GM12878 (cell line): ENCODE measurements around the gene CAP2. TPM values are rescaled to one million over a fixed set of nuclear protein-coding genes. Genes with fewer than 3 reads are reported as not detected.

Source experiments
- ATAC-seq: fragments of 200-7000 bp; cut with Tn5 transposase; 3 replicates; pipeline ENCODE4 v1.9.1; 2020; ENCODE audit warnings: mild to moderate bottlenecking, moderate library complexity
- BruUV-seq: library from RNA; stranded (reverse); fragments of 400-500 nt; replicated peaks from 2 replicates; lab custom pipeline; 2021; lab: Mats Ljungman, UMichigan
- CTCF ChIA-PET: fragments of 300-600 bp; sonication (Branson Sonifier 250); formaldehyde crosslinking; extraction: SDS; loops from one replicate; lab custom pipeline; 2021; ENCODE audit warnings: inconsistent platforms; lab: Yijun Ruan, JAX
- POLR2A ChIA-PET: fragments of 350-600 bp; formaldehyde crosslinking; extraction: SDS; loops from one replicate; lab custom pipeline; 2021; ENCODE audit warnings: inconsistent platforms; lab: Charles Lee
- RAD21 ChIA-PET: fragments of 300-600 bp; sonication (Branson Sonifier 250); formaldehyde crosslinking; loops from one replicate; lab custom pipeline; 2023; ENCODE audit warnings: antibody characterized with exemption; ENCODE audit not compliant: unreplicated experiment; lab: Charles Lee
- SMC1A ChIA-PET: fragments of 300-600 bp; sonication (Branson Sonifier 250); formaldehyde crosslinking; loops from one replicate; lab custom pipeline; 2023; ENCODE audit not compliant: unreplicated experiment, uncharacterized antibody; lab: Charles Lee
- DNase-seq: peaks from one replicate; pipeline ENCODE4 v3.0.0-alpha.2; 2011; ENCODE audit warnings: low read depth, low spot score
- FAIRE-seq: peaks from 3 replicates; lab custom pipeline; 2011; peaks lifted over from hg19 to GRCh38; lab: Jason Lieb, UNC
- H2AFZ ChIP-seq: 2 replicates; pipeline ENCODE4 v1.6.0; 2011; ENCODE audit warnings: low read depth, low read length, control low read depth; ENCODE audit not compliant: control insufficient read depth
- H3K27ac ChIP-seq: 2 replicates; pipeline ENCODE4 v1.5.1; 2011; ENCODE audit warnings: control low read depth; ENCODE audit not compliant: control insufficient read depth, insufficient read depth
- H3K27me3 ChIP-seq, 2 experiments: replicated peaks in 1 of 2; 2 replicates each; pipeline versions ENCODE4 v1.6.0 to v1.6.1; 2011; ENCODE audit warnings: low read length in 1 of 2; ENCODE audit not compliant: control insufficient read depth in 2 of 2, insufficient read depth in 2 of 2
- H3K36me3 ChIP-seq, 2 experiments: 2 replicates each; pipeline ENCODE4 v1.5.1; 2011; ENCODE audit warnings: low read length in 1 of 2; ENCODE audit not compliant: control insufficient read depth in 2 of 2, insufficient read depth in 2 of 2
- H3K4me1 ChIP-seq: 2 replicates; pipeline ENCODE4 v1.6.1; 2011; ENCODE audit warnings: mild to moderate bottlenecking, low read length, moderate library complexity, mixed read lengths; ENCODE audit not compliant: control insufficient read depth, insufficient read depth
- H3K4me2 ChIP-seq: 2 replicates; pipeline ENCODE4 v1.6.0; 2011; ENCODE audit warnings: control low read depth; ENCODE audit not compliant: control insufficient read depth, insufficient read depth
- H3K4me3 ChIP-seq: fragments of 200-600 bp; sonication (generic); 2 replicates; pipeline ENCODE4 v1.5.1; 2016
- H3K79me2 ChIP-seq: 2 replicates; pipeline ENCODE4 v1.6.0; 2011; ENCODE audit warnings: low read length; ENCODE audit not compliant: control insufficient read depth, insufficient read depth
- H3K9ac ChIP-seq: 2 replicates; pipeline ENCODE4 v1.8.0; 2011; ENCODE audit warnings: low read length, control low read depth, mixed read lengths; ENCODE audit not compliant: control insufficient read depth, insufficient read depth
- H3K9me3 ChIP-seq: replicated peaks from 3 replicates; pipeline ENCODE4 v1.5.1; 2011; ENCODE audit warnings: mild to moderate bottlenecking, low read length; ENCODE audit not compliant: control insufficient read depth, insufficient read depth
- H4K20me1 ChIP-seq: 2 replicates; pipeline ENCODE4 v1.6.0; 2011; ENCODE audit not compliant: control insufficient read depth, insufficient read depth
- ASH2L ChIP-seq: fragments of 300-600, 200-600 bp; sonication (generic); IDR thresholded peaks from 2 replicates; pipeline ENCODE4 v1.6.1; 2017; ENCODE audit warnings: low read depth, mild to moderate bottlenecking, borderline replicate concordance
- GATAD2B ChIP-seq: fragments of 450-650 bp; conservative IDR thresholded peaks from 2 replicates; pipeline ENCODE4 v1.6.1; 2017; ENCODE audit warnings: low read depth, mild to moderate bottlenecking, moderate library complexity
- HCFC1 ChIP-seq: fragments of 150-350 bp; IDR thresholded peaks from 2 replicates; pipeline ENCODE4 v1.6.1; 2014; ENCODE audit warnings: low read length
- JUND ChIP-seq: IDR thresholded peaks from 2 replicates; pipeline ENCODE4 v1.6.1; 2012; ENCODE audit warnings: low read depth, mild to moderate bottlenecking, low read length, improper control_type of control experiment, moderate library complexity
- NRF1 ChIP-seq: conservative IDR thresholded peaks from 2 replicates; pipeline ENCODE4 v1.6.1; 2011; ENCODE audit warnings: mild to moderate bottlenecking, low read depth, low read length, improper control_type of control experiment
- POU2F2 ChIP-seq: IDR thresholded peaks from 3 replicates; pipeline ENCODE4 v1.6.1; 2011; ENCODE audit warnings: low read depth, mild to moderate bottlenecking, low read length, borderline replicate concordance
- RAD51 ChIP-seq: fragments of 450-650 bp; IDR thresholded peaks from 2 replicates; pipeline ENCODE4 v1.6.1; 2016; ENCODE audit warnings: moderate library complexity, mild to moderate bottlenecking, inconsistent platforms
- SPI1 ChIP-seq: IDR thresholded peaks from 2 replicates; pipeline ENCODE4 v1.6.1; 2011; ENCODE audit warnings: low read depth, mild to moderate bottlenecking, low read length, moderate library complexity, borderline replicate concordance; ENCODE audit not compliant: insufficient read depth
- SREBF2 ChIP-seq: IDR thresholded peaks from 2 replicates; pipeline ENCODE4 v1.6.1; 2012; ENCODE audit warnings: mild to moderate bottlenecking, low read length
- SUZ12 ChIP-seq: fragments of 200-600 bp; sonication (generic); IDR thresholded peaks from one replicate; pipeline ENCODE4 v1.6.1; 2018; ENCODE audit warnings: antibody characterized with exemption, mild to moderate bottlenecking; ENCODE audit not compliant: unreplicated experiment
- YY1 ChIP-seq: IDR thresholded peaks from 2 replicates; pipeline ENCODE4 v1.6.1; 2011; ENCODE audit warnings: low read depth, mild to moderate bottlenecking, low read length
- WGBS: methylation state at CpG from one replicate; pipeline ENCODE4 v1.1.6; 2016; ENCODE audit warnings: low lambda C conversion rate; ENCODE audit not compliant: insufficient replicate concordance, insufficient coverage; ENCODE audit errors: missing lambda C conversion rate; 5-methylcytosine and 5-hydroxymethylcytosine counted together
- in situ Hi-C: fragments of 300-500 bp; cut with MboI; formaldehyde crosslinking; loops from 9 replicates; pipeline ENCODE4 v1.14.3; 2018; ENCODE audit warnings: mixed read lengths
- intact Hi-C: fragments of 100-400 bp; cut with micrococcal nuclease; formaldehyde crosslinking; loops from one replicate; pipeline ENCODE4 v1.14.2; 2022; ENCODE audit not compliant: unreplicated experiment
- polyA plus RNA-seq, 11 experiments: library from polyadenylated mRNA; depleted of rRNA in 4 of 11; unstranded in 6 of 11; stranded (reverse) in 5 of 11; fragments of >200 nt; fragmentation: Nextera tagmentation in 4 of 11; fragmentation: Illumina TruSeq in 1 of 11; extraction: Ambion mirVana in 4 of 11; extraction: Trizol in 1 of 11; gene quantifications; 1 replicate in 1 of 11; 2 replicates in 10 of 11; pipeline versions ENCODE4 v1.2.1 to v1.2.3, GENCODE V29; 2011 to 2016; ENCODE audit warnings: inconsistent platforms in 2 of 11, missing spikeins in 2 of 11, low read depth in 1 of 11
- total RNA-seq, 4 experiments: library from RNA; depleted of rRNA in 3 of 4; stranded (reverse); fragments of >200 nt in 3 of 4; fragmentation: Illumina TruSeq in 1 of 4; extraction: Trizol in 1 of 4; gene quantifications; 2 replicates each; pipeline versions ENCODE4 v1.2.1 to v1.2.3, GENCODE V29; 2013 to 2021
- TF ChIP-seq, protein P1 (sequence below): fragments of 450-650 bp; IDR thresholded peaks from 2 replicates; pipeline ENCODE4 v1.6.1; 2017; ENCODE audit warnings: mild to moderate bottlenecking, moderate library complexity
- TF ChIP-seq, protein P2 (sequence below): IDR thresholded peaks from 2 replicates; pipeline ENCODE4 v1.6.1; 2012; ENCODE audit warnings: low read length, inconsistent platforms

The CAP2 gene
- total and polyA plus RNA-seq, 10 of the 15 experiments (the other 5 are each of a cell fraction or from before 2014, with no cell fraction given): 0.10 to 2.0 (median 0.15) TPM; not detected in 7

DNA sequence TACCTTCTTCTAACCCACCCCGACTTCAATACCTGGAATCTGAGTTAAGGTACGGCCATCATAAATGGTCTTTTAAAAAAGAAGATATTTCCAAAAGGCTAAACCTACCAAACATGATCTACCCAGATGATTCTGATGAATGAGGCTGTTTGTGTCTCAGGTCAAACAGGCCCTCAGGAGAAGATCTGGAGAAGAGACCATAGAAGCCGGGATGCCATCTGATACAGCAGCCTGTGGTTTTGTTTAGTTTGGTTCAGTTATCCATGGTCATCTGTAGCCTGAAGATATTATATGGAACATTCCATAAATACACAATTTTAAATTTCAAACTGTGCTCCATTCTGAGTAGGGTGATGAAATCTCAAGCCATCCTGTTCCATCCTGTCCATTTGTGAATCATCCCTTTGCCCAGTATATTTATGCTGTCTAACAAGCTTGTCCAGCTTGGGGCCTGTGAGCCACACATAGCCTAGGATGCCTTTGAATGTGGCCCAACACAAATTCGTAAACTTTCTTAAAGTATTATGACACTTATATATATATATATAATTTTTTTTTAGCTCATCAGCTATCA, 4.0 kb upstream of the CAP2 start:
- H3K4me2 ChIP-seq: no peak overlapping the region

DNA sequence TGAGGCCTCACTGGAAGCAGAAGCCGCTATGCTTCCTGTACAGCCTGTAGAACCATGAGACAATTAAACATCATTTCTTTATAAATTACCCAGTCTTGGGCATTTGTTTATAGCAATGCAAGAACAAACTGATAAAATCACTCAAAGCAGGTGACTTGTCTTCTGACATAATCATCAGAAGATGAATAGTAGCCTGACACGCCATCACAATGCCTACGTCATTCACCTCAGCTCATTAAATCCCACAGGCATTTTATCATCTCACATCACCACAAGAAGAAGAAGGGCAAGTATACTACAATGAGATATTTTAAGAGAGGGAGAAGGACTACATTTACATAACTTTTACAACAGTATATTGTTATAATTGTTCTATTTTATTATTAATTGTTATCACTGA, 3.1 kb upstream of the CAP2 start:
- Histone ChIP-seq H3K27me3 (peaks cover 4 to 6% of the 10 kb centered on the region in 2 experiments; a peak in 3 of 4 replicates), H4K20me1 (no peaks in the 10 kb centered on the region), H3K4me2 (no peak overlapping the region), H2AFZ (no peak overlapping the region), H3K4me3 (no peak overlapping the region), H3K36me3 (no peaks in the 10 kb centered on the region), H3K9ac (no peak overlapping the region), H3K79me2 (no peaks in the 10 kb centered on the region), H3K27ac (no peak overlapping the region), H3K4me1 (no peaks in the 10 kb centered on the region), H3K9me3 (no peaks in the 10 kb centered on the region)
- FAIRE-seq: no peak
- ChIA-PET RAD21 (no interaction called here), SMC1A (interaction anchor here (0.5 to 1.6 kb wide), 3 partner anchors 11 to 34 kb away, joined by 3 to 5 read pairs (median 3); no protein-coding TSS in a partner anchor), CTCF (no interaction called here), POLR2A (no interaction called here)
- DNase-seq: no peak
- ATAC-seq: no peak
- in situ Hi-C loops: no loop called here
- 19% methylated on average over 3 of the region's 3 CpGs for WGBS
- no TSS peak for BruUV-seq
- intact Hi-C loops: no loop called here
- TF ChIP-seq ASH2L: no peak
- TF ChIP-seq, protein P1, sequence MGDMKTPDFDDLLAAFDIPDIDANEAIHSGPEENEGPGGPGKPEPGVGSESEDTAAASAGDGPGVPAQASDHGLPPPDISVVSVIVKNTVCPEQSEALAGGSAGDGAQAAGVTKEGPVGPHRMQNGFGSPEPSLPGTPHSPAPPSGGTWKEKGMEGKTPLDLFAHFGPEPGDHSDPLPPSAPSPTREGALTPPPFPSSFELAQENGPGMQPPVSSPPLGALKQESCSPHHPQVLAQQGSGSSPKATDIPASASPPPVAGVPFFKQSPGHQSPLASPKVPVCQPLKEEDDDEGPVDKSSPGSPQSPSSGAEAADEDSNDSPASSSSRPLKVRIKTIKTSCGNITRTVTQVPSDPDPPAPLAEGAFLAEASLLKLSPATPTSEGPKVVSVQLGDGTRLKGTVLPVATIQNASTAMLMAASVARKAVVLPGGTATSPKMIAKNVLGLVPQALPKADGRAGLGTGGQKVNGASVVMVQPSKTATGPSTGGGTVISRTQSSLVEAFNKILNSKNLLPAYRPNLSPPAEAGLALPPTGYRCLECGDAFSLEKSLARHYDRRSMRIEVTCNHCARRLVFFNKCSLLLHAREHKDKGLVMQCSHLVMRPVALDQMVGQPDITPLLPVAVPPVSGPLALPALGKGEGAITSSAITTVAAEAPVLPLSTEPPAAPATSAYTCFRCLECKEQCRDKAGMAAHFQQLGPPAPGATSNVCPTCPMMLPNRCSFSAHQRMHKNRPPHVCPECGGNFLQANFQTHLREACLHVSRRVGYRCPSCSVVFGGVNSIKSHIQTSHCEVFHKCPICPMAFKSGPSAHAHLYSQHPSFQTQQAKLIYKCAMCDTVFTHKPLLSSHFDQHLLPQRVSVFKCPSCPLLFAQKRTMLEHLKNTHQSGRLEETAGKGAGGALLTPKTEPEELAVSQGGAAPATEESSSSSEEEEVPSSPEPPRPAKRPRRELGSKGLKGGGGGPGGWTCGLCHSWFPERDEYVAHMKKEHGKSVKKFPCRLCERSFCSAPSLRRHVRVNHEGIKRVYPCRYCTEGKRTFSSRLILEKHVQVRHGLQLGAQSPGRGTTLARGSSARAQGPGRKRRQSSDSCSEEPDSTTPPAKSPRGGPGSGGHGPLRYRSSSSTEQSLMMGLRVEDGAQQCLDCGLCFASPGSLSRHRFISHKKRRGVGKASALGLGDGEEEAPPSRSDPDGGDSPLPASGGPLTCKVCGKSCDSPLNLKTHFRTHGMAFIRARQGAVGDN: no peak
- TF ChIP-seq JUND: no peak
- TF ChIP-seq POU2F2: no peak
- TF ChIP-seq NRF1: no peak
- TF ChIP-seq, protein P2, sequence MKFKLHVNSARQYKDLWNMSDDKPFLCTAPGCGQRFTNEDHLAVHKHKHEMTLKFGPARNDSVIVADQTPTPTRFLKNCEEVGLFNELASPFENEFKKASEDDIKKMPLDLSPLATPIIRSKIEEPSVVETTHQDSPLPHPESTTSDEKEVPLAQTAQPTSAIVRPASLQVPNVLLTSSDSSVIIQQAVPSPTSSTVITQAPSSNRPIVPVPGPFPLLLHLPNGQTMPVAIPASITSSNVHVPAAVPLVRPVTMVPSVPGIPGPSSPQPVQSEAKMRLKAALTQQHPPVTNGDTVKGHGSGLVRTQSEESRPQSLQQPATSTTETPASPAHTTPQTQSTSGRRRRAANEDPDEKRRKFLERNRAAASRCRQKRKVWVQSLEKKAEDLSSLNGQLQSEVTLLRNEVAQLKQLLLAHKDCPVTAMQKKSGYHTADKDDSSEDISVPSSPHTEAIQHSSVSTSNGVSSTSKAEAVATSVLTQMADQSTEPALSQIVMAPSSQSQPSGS: no peak
- TF ChIP-seq SREBF2: no peak
- no peak for TF ChIP-seq GATAD2B
- TF ChIP-seq RAD51: no peak
- TF ChIP-seq SPI1: no peak
- no peak for TF ChIP-seq YY1
- no peak for TF ChIP-seq HCFC1

More for the DNA sequence above, 4.0 kb upstream of the CAP2 start:
- no TSS peak for BruUV-seq
- in situ Hi-C loops: no loop called here
- POLR2A ChIA-PET: no interaction called here
- no peak for FAIRE-seq
- H3K4me1 ChIP-seq: no peaks in the 10 kb centered on the region
- ATAC-seq: no peak
- RAD21 ChIA-PET: no interaction called here
- no peak for TF ChIP-seq SUZ12
- TF ChIP-seq, all 136 proteins: peak for 0
- WGBS: 11% methylated on average over 4 of the region's 4 CpGs
- Histone ChIP-seq H3K36me3 (no peaks in the 10 kb centered on the region), H2AFZ (no peak overlapping the region), H3K27ac (no peak overlapping the region), H3K4me3 (no peak overlapping the region), H3K9me3 (no peaks in the 10 kb centered on the region), H3K9ac (no peak overlapping the region), H3K79me2 (no peaks in the 10 kb centered on the region), H4K20me1 (no peaks in the 10 kb centered on the region), H3K27me3 (peaks cover 4 to 6% of the 10 kb centered on the region in 2 experiments; a peak in 3 of 4 replicates)
- intact Hi-C loops: no loop called here
- no peak for DNase-seq
- CTCF ChIA-PET: no interaction called here
- SMC1A ChIA-PET: interaction anchor here (1.1 to 1.6 kb wide), 2 partner anchors 14 to 33 kb away, joined by 3 to 5 read pairs; no protein-coding TSS in a partner anchor
